Activated gamma-delta T cell treated with anti-CD3 and anti-CD28 coated beads, Interleukin-2, amount 50 U/mL, for 16 hours (primary cell): ENCODE data around the gene NOC4L.
"Not testable (repeated sequence)": the region's sequence is repeated elsewhere in the genome, so short reads cannot be mapped to it uniquely, and the experiment has no call there.

Source experiments
- DNase-seq: peaks from one replicate; pipeline ENCODE4 v3.0.0-alpha.2; 2020; ENCODE audit warnings: low read depth

The NOC4L gene

DNA sequence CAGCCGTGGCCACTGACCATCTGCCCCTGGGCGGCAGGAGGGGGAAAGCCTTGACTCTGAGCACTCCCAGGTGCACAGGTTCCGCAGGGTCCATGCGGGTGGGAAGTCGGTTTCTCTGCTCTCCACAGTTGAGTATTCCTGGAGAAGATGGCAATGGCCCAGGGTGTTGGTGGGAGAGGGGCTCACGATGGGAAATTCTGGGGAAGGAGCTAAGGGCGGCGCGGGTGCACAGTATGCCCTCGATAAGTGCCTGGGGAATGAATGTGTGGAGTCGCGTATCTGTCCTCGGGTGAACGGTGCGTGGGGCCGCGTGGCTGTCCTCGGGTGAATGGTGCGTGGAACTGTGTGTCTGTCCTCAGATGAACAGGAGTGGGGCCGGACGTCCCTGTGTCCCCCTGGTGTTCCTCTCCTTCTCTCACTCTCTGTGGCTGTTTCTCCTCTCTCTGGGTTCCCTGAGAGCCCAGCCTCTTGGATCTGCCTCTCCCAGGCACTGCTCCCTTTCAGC, 38.0 kb downstream of the NOC4L start:
- DNase-seq, result no peak

DNA sequence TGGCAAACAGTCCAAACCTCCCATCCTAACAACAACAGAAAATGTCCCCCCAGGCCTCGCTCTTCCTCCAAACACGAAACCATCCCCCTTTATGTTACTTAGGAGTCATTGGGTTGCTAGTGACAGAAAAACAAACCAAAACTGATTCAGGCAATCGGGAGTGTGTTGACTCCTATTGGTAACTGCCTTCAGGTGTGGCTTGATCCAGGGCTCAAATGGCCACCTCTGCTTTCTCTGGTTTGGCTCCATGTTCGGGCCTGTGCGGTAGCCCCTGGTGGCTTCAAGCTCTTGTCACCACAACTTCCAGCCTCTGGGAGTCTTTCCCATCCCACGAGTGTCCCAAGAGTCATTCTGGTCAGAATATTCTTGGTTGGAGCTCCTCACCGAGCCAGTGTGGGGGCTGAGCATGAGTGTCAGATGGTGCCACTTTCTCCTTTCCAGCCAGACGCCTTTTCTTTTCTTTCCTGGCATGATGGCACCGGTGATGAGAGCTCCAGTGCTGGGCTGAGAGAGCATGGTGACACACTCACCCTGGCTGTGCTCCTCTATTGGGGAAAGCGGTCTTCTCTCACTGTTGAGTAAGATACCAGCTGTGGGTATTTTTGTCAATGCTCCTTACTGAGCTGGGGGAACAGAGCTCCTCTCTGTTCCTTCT, 38.6 kb downstream of the NOC4L start:
- no peak for DNase-seq

DNA sequence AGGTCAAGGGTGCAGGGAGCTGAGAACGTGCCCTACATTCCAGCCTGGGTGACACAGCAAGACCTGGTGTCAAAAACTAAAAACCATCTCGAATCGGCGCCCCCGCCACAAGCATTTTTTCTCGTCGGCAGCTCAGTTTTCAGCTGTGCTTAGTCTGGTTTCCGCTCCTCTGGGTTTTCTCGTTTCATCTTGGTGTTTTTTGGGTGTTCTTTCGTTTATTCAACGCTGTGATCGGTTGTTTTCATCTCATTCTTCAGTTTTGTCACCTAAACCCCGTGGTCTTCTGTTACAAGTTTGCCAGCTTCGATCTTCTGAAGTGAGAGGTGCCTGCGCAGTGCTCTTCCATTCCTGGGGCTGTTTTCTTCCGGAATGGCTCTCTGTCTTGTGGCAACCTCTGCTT, 41.4 kb downstream of the NOC4L start:
- DNase-seq, result no peak

DNA sequence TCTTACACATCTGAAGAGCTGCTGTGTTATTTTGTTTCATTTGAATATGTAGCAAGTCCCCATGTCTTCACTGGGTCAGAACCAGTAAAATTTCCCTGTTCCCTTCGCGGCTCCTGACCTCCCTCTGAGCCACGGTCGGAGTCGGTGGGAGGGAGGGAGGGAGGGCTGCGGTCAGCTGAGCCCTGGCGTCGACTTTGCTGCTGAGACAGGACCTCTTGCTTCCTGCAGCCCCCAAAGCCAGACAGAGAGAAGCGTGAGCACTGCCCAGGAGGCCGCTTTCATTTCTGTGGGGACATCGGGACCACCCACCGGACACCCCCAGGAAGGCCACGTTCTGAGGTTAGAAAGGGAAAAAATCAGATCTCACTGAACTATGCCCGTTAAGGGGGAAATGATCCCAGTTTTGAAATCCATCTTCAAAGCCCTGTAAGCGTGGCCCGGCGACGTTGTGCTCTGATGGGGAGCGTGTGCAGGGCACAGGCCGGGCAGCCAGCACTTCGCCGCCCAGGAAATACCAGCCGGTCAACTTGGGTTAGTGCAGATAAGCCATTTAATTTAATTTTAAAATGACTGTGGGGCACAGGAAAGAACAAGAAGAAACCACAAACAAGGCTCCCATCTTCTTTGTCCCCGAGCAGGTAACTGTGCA, 42.1 kb downstream of the NOC4L start:
- DNase-seq, result no peak

DNA sequence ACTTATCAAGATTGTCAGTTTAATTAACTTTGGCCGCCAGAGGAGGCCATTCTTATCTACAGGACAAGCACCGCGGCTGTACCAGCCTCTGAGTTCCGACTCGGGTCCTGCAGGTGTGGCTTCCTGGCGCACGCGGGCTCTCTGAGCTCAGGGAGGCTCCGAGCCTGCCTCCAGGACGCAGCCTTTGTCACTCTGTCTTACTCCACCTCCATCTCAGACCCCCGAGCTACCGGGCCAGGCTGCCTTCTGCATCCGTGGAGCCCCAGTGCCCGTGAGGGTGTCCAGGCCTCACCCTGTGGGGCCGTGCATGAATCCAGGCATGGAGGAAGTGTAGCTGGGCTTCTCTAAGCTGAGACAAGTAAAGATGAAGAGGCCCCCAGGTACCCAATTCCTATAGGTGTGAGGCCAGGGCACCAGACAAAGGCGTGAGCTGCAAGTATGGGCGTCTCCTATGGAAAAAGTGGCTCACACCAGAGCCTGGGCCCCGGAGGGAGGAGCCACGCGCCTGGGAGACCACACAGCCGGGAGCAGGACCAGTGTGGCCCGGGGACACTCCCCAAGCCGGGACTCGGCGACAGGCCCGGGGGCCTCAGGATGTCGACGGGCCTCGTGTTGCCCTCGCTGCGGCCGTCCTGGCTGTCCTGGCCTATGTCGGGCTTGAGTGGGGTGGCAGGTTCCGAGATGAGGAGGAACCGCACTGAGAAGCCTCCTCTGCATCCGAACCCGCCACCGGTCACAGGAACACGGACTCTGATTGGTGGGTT, 42.8 kb downstream of the NOC4L start:
- DNase-seq, result no peak

DNA sequence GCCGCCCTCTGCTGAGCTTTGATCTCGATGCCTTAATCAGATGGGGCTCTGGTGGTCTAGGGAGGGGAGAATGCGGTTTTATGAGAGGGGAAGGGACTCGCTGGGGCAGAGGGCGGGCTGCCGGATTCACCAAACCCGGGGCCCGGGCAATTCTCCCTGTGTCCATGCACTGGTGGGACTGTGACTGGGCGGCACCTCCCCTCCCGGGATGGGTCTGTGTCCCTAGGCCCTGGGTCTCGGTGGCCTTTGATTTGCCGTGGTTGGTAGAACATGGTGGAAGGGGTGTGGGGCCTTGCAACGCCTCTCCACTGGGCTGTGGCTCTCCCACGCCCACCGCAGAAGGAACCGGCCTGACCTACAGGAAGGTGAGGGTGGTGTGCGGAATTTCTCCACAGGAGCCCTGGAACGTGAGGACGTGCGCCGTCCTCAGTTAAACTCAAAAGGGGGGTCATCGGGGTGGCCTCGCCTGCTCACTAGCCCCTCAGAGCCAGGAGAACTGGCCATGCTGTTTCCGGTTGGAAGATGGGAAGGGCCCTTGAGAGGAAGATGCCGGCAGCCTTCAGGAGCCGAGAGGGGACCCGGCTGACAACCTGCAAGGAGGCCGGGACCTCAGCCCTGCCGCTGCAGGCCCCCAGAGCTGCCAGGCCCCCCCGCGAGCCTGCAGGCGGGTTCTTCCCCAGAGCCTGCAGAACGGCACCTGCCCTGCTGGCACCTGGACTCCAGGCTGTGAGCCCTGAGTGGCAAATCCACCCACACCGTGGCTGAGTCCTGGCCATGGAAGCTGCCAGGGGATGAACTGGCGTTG, 43.6 kb downstream of the NOC4L start:
- DNase-seq, result no peak

DNA sequence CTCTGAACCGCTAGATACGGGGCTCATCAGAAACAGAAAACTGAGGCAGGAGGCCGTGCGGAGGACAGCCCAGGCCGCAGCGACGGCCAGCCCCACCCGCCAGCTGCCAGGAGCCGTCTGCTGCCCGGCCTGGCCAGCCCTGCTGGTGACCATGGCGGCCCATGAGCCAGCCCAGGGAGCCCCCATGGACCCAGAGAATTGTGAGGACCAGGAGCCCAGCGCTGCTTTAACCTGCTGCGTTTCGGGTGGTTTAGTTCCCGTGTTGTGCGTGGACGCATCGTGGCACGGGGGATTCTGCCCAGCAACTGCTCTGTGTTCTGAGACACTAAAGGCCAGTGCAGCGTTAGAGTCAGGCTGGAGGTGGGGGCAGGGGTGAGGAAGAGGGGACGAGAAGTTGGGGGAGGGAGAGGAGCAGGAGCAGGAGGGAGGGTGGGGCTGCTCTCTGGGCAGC, 44.2 kb downstream of the NOC4L start:
- DNase-seq, result no peak

DNA sequence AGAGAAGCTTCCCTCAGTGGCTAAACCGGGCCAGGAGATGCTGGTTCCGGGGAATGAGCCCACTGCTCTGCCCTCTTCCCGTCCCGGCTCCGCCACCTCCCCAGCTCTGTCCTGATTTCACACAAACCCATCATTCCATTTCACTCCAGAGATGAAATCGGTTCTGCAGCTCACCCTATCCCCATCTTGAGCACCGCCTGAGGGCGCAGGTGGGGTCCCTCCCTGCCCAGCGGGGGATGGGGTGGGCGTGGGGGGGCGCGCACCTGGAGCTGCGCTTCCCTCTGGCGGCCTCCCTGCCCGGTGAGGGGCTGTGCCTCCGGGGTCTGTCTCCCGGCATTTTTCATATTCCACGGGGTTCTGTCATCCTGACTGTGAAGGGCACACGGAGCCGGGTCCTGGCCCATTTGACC, 44.7 kb downstream of the NOC4L start:
- DNase-seq, result no peak

DNA sequence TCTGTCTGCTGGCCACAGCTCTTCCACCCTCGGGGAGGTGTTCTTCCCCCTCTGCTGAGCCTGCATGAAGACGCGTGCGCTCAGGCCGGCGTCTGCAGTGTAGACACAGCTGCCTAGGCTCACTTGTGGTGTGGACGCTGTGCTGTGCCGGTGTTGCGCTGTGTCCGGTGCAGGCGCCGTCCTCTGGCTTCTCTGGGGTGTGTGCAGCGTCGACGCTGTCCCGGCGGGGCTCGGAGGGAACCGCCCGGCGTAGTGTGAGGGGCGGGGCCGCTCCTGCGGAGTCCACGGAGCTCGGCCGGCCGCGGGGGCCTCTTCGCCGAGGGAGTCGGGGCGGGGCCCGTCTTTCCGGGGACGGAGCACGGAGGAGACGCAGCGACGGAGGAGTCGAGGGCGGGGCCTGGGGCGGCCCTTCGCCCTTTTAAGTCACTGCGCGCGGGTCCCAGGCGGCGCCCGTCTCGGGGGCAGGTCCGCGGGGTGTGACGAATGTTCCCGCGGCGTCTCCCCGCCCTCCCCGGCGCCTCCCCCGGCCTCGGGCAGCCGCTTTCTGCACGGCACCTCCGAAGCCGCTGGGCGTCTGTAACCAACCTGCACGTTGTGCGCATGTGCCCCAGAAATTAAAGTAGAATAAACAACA, 45.2 kb downstream of the NOC4L start:
- peak; percentile 89 for DNase-seq

DNA sequence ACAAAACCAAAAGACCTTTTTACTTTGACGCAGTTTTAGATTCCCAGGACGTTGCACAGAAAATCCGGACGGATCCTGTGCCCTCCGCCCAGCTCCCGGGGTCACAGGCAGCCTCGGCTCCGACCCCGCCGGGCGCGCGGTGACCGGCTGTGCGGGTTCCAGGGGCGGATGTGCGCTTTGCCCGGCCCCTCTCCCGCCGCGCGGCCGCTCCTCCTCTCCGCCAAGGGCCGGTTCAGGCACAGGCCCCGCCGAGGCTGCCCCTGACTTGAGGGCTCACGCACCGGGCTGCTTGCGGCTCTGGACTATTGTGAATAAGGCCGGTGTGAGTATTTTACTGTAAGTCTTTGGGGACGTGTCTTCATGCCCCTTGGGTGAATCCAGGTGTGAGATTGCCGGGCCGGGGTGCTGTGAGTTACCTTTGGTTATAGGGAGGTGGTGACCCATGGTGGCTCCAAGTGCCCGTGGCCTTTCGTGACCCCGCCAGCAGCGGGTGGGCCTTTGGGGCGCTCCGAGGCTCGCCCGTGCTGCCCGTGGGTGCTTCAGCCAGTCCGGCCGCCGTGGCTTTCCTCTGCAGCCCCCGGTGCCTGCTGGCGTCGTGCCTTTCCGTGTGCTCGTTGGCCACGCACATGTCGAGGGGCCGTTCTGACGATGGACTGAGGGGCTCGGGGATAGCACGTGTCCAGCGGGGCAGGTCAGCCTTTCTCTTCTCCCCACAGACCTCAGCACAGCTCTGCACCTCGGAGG, 45.9 kb downstream of the NOC4L start:
- no peak for DNase-seq

DNA sequence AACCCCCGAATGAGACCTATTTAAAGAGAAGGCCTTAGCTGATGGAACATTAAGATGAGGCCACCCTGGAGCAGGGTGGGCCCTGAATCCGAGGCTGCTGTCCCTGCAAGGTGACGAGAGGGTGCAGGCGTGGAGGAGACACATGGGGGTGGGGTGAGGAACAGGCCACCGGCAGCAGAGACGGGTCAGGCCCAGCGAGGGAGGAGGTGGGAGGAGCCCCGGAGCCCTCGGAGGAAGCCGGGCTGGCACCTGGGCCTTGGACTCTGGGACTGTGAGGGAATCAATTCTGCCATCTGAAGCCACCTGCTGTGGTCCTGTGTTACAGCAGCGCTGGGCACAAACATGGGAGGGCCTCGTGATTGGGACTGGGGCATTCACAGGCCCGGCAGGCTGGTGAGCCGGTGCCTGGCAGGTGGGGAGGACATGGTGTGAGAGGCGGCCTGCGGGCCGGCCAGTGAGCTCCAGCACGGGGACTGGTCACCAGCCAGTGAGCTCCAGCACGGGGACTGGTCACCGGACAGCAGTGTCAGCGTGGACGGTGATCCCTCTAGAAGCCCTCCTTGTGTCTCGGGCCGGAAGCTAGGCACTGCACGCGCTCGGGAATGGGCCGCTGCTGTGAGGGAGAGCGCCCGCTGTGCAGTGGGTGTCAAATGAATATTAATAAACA, 46.7 kb downstream of the NOC4L start:
- DNase-seq, result no peak

DNA sequence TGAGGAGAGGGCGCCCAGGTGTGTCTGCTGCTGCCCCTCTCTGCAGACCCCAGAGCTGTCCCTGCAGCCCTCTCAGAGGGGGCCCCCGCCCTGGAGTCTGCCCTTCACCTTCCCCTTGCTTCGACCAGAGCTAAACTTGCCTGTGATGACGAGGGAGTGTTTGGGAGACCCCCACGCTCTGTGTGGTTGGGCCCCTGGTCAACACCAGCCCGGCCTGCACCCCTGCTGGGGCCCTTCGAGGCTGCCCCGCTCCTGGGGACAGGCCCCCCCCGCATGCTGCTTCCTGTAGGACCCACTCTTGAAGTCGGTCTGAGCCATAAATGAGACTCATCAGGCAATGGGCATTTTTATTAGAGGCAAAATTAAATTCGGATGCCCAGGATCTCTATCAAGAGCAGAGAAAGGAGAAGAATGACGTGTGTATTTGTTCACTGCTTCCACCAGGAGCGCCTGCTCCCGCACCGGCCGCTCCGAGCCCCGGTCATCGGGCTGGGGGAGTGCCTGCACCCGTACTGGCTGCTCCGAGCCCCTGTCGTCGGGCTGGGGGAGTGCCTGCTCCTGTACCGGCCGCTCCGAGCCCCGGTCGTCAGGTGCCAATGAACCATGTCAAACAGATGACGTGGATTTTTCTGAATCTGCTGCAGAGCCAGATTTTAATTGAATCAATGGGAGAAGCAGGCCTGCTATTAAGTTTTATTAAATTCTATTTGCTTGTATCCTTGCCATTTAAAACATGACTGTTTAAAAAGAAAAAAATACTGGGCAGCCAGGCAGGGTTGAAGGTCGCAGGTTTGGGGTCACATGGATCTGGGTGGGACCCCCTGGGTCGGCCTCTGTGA, 47.7 kb downstream of the NOC4L start:
- DNase-seq, result no peak

DNA sequence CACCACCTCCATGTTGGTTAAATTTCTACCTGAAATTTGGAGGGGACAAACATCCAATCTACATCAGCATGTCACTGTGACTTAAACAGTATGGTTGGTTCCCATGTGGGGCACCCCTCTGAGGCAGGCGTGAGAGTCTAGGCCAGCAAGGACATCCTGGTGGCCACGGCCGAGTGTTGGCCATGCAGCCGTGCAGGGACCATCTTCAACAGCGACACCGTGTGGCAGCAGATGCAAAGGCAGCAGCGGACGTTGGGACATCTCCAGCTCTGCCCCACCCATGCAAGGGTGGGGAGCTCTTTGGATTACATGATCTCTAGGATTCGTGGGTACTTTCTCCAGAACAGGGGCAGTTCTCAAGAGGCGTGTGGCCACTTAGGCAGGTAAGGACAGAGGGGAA, 49.8 kb downstream of the NOC4L start:
- DNase-seq, result no peak

DNA sequence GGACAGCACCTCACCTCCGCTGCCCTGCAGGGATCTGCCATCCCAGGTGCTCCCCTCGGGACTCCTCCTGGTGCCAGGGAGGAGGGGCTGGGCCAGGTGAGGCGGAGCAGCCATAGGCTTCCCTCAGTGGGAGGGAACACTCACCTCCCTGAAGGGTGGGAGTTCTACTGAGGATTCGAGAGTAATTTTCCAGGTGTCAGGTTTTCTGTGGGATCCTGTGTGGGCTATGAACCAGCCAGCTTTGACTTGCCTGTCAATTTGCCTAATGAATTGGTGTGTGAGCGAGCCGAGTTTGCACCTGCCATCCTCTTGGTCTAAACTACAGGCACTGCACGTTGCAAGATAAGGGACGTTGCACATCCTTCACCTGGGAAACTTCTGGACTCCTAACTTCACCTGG, 50.3 kb downstream of the NOC4L start:
- DNase-seq, result no peak

DNA sequence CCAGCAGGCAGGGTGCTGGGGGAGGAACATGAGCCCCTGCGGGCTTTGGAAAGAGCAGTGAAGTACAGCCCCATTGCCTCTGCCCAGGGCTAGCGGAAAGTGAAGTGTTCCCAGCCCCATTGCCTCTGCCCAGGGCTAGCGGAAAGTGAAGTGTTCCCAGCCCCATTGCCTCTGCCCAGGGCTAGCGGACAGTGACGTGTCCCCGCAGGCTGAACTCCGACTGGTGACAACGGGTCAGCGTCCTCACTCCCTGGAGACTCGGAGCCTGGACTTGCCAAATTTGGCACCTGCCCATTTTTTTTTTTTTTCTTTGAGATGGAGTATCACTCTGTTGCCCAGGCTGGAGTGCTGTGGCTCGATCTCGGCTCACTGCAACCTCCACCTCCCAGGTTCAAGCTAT, 51.0 kb downstream of the NOC4L start:
- not testable (repeated sequence) for DNase-seq

DNA sequence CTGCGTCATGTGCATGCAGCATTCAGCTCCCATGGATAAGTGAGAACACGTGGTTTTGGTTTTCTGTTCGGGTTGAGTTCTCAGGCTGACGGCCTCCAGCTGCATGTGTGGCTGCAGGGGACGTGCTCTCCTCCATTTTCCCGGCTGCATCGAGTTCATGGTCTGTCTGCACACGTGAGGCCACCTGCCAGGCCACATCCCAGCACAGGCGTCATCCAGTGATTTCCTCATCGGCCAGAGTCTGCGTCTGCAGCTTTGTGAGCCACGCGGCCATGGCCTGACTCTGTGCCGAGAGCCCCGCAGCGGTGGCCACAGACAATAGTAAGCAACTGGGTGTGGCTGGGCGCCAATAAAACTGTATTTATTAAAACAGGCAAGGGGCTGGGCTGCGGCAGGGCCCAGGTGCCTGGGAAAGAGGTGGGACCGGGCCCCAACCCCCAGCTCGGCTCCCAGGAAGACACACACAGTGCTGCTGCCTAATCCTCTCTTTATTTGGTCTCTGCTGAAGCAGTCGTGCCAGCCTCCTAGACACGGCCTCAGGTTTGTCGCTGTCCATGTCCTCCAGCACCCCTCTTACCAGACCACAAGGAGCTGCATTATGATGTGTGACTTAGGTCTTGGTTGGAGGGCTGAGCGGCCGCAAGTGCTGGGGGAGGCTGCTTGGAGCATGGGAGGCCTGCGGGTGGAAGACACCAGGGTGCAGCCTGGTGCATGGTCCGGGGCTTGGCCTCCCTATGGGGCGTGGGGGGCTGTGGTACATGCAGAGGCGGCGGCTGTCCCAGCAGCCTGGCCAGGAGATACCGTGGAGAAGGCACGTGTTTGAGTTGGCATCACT, 52.0 kb downstream of the NOC4L start:
- no peak for DNase-seq

DNA sequence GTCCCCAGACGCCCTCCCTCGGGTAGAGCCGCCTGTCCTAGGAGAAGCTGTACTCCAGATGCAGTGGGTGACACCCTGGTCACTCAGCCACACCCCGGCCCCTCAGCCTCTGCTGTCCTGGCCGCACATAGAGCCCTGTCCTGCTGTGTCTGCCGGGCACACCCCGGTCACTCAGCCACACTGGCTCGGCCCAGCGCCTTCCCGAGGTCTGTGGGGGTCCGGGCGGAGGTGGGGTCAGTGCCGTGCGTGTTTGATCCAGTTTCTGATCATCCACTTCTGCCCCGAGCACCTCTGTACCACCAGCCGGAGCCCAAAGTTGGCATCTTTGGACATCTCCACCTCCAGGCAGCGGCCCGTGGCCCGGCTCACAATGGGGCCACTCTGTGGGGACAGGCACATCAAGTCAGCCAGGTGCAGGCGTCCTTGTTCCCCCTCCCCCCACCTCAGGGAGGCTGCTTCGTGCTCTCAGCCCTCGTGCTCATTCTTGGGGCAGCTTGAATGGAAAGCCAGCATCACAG, 52.7 kb downstream of the NOC4L start:
- DNase-seq, result no peak

DNA sequence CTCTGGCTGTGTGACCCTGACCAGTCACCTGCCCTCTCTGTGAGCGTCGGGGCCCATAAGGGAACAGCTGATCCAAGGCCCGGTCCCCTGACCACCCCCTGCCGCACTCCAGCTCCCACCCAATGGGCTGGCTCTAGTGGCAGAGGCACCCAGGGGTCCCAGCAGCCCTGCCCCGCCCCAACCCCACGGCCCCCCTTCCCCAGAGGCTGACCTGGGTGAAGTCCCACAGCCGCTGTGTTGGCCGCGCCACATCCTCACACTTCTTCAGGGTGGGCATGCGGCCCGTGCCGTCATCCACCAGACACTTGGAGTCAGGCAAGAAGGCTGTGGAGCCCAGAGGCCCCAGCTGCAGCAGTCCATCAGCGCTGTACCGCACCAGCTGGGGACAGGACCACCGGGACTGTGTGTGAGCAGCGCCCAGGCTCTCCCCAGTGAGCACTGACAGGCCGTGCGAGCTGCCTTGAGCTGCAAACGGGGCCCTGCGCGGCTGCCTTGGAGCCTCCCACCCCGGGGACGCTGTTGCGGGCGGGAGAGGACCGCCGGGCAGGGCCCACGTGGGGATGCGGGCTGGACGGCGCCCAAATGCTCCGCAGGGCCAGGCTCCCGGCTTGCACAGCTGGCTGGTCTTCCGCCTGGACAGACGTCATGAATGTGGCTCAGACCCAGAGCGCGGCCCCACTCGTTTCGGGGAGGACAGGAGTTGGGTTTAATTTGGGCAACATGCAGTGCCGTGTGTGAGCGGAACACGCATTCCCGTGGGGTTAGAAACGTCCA, 53.5 kb downstream of the NOC4L start:
- no peak for DNase-seq
